B cell (primary cell): ENCODE results near the gene CRISPLD2. TPM values are rescaled to one million over a fixed set of nuclear protein-coding genes. Genes with fewer than 3 reads are reported as not detected.

Source experiments
- ATAC-seq: fragments of 200-7000 bp; cut with Tn5 transposase; one replicate; pipeline ENCODE4 v1.10.0; 2021; ENCODE audit warnings: low read depth, mild to moderate bottlenecking, moderate number of reproducible peaks, moderate library complexity
- CTCF ChIA-PET: fragments of 350-600 bp; sonication (Branson Sonifier 250); formaldehyde crosslinking; loops from one replicate; lab custom pipeline; 2021; ENCODE audit warnings: antibody characterized with exemption, inconsistent platforms; lab: Charles Lee
- POLR2A ChIA-PET: fragments of 350-600 bp; sonication (Branson Sonifier 250); formaldehyde crosslinking; loops from one replicate; lab custom pipeline; 2021; ENCODE audit warnings: antibody characterized with exemption; lab: Charles Lee
- DNase-seq: peaks from one replicate; pipeline ENCODE4 v3.0.0; 2013
- H2AFZ ChIP-seq: 2 replicates; pipeline ENCODE4 v1.6.1; 2012; ENCODE audit warnings: mild to moderate bottlenecking, low read depth, low read length; ENCODE audit not compliant: insufficient read depth, poor library complexity, severe bottlenecking
- H3K27ac ChIP-seq, 2 donors: 1 replicate in 1 of 2; 2 replicates in 1 of 2; pipeline ENCODE4 v1.5.1; 2012 to 2013; ENCODE audit warnings: low read length in 2 of 2, mild to moderate bottlenecking in 2 of 2, moderate library complexity in 1 of 2
- H3K27me3 ChIP-seq, 4 experiments: fragments of 200-600 bp in 1 of 4; sonication (generic) in 1 of 4; replicated peaks in 1 of 4; 1 replicate in 2 of 4; 2 replicates in 2 of 4; pipeline versions ENCODE4 v1.6.1 to v1.7.0; 2013 to 2016; ENCODE audit warnings: low read length in 3 of 4, mild to moderate bottlenecking in 2 of 4, mixed read lengths in 1 of 4, moderate library complexity in 1 of 4; ENCODE audit not compliant: insufficient read depth in 4 of 4, control insufficient read depth in 3 of 4; ENCODE audit errors: control extremely low read depth in 1 of 4
- H3K36me3 ChIP-seq, 2 experiments: replicated peaks in 1 of 2; 1 replicate in 1 of 2; 2 replicates in 1 of 2; pipeline versions ENCODE4 v1.6.1 to v1.7.1; 2013; ENCODE audit warnings: low read length in 1 of 2; ENCODE audit not compliant: insufficient read depth in 2 of 2, control insufficient read depth in 1 of 2; ENCODE audit errors: control extremely low read depth in 1 of 2, extremely low read depth in 1 of 2
- H3K4me1 ChIP-seq, 2 donors: fragments of 200-600 bp in 1 of 2; sonication (generic) in 1 of 2; 1 replicate in 1 of 2; 2 replicates in 1 of 2; pipeline versions ENCODE4 v1.5.1 to v1.6.1; 2013 to 2017; ENCODE audit warnings: low read length in 2 of 2; ENCODE audit not compliant: control insufficient read depth in 2 of 2, insufficient read depth in 2 of 2
- H3K4me2 ChIP-seq: replicated peaks from 2 replicates; pipeline ENCODE3; 2012; ENCODE audit warnings: mild to moderate bottlenecking, low read depth, low read length; ENCODE audit not compliant: poor library complexity, severe bottlenecking
- H3K4me3 ChIP-seq, 5 experiments: fragments of 200-600 bp in 1 of 5; sonication (generic) in 1 of 5; 1 replicate in 3 of 5; 2 replicates in 2 of 5; pipeline versions ENCODE4 v1.5.1 to v1.7.0; 2011 to 2016; ENCODE audit warnings: low read length in 4 of 5, mild to moderate bottlenecking in 4 of 5, low read depth in 2 of 5, control low read depth in 1 of 5, moderate library complexity in 1 of 5; ENCODE audit not compliant: insufficient read depth in 1 of 5; ENCODE audit errors: control extremely low read depth in 1 of 5, extremely low read depth in 1 of 5
- H3K79me2 ChIP-seq: fragments of 200-600 bp; sonication (generic); one replicate; pipeline ENCODE4 v1.6.0; 2016; ENCODE audit warnings: low read length; ENCODE audit not compliant: control insufficient read depth, insufficient read depth
- H3K9ac ChIP-seq: fragments of 200-600 bp; sonication (generic); 2 replicates; pipeline ENCODE4 v1.6.1; 2017; ENCODE audit warnings: mild to moderate bottlenecking, low read length, moderate library complexity
- H3K9me3 ChIP-seq, 3 donors: one replicate each; pipeline versions ENCODE4 v1.6.1 to v1.7.1; 2013; ENCODE audit warnings: low read length in 2 of 3; ENCODE audit not compliant: control insufficient read depth in 2 of 3, insufficient read depth in 1 of 3; ENCODE audit errors: control extremely low read depth in 1 of 3
- H4K20me1 ChIP-seq: 2 replicates; pipeline ENCODE4 v1.6.0; 2012; ENCODE audit warnings: mild to moderate bottlenecking, low read length; ENCODE audit not compliant: insufficient read depth, control insufficient read depth, poor library complexity, severe bottlenecking
- H3K27ac Mint-ChIP-seq: one replicate; pipeline ENCODE4 v1.8.0; 2021; ENCODE audit warnings: mixed read lengths
- H3K27me3 Mint-ChIP-seq: one replicate; pipeline ENCODE4 v1.8.0; 2021; ENCODE audit warnings: mixed read lengths
- H3K4me1 Mint-ChIP-seq: one replicate; pipeline ENCODE4 v1.8.0; 2021; ENCODE audit warnings: mixed read lengths
- H3K4me3 Mint-ChIP-seq: one replicate; pipeline ENCODE4 v1.8.0; 2021; ENCODE audit warnings: mixed read lengths
- H3K9me3 Mint-ChIP-seq: one replicate; pipeline ENCODE4 v1.8.0; 2022; ENCODE audit warnings: mixed read lengths; ENCODE audit not compliant: insufficient read depth
- EZH2 ChIP-seq: IDR thresholded peaks from 2 replicates; pipeline ENCODE4 v1.6.1; 2012; ENCODE audit warnings: borderline replicate concordance, low read depth, mild to moderate bottlenecking, moderate library complexity, low read length; ENCODE audit not compliant: insufficient read depth, poor library complexity, severe bottlenecking
- WGBS: methylation state at CpG from one replicate; pipeline ENCODE4 v1.1.5; 2013; ENCODE audit warnings: missing lambda C conversion rate; ENCODE audit not compliant: insufficient coverage; 5-methylcytosine and 5-hydroxymethylcytosine counted together
- intact Hi-C: fragments of 100-400 bp; cut with micrococcal nuclease; formaldehyde crosslinking; loops from one replicate; pipeline ENCODE4 v1.10.0; 2022
- polyA plus RNA-seq: library from polyadenylated mRNA; depleted of rRNA; stranded (reverse); fragments of >200 nt; gene quantifications from 2 replicates; pipeline ENCODE4 v1.2.3, GENCODE V29; 2012
- total RNA-seq, 2 donors: library from RNA; stranded (reverse); fragments of 120-200 nt in 1 of 2; gene quantifications; 1 replicate in 1 of 2; 2 replicates in 1 of 2; pipeline versions ENCODE4 v1.2.3 to v1.2.4, GENCODE V29; 2013 to 2022
- TF ChIP-seq, protein P1 (sequence below): fragments of 200-600 bp; IDR thresholded peaks from one replicate; pipeline ENCODE4 v1.8.0; 2022; ENCODE audit warnings: antibody characterized with exemption, mild to moderate bottlenecking

CRISPLD2 gene
- total and polyA plus RNA-seq, 2 donors (not counting 1 experiment from before 2014, with no cell fraction given), result 0.25 to 0.37 TPM

- Histone ChIP-seq H3K27ac (no peak overlapping the region), H3K4me3 (no peak overlapping the region), H3K4me1 (peaks cover 7 to 11% of the 10 kb centered on the region in 2 donors), H3K9ac (no peak overlapping the region), H3K36me3 (no peaks in the 10 kb centered on the region), H3K9me3 (peaks cover 0 to 11% (median 0%) of the 10 kb centered on the region in 3 donors), H4K20me1 (no peaks in the 10 kb centered on the region), H3K27me3 (peaks cover 0 to 18% (median 8%) of the 10 kb centered on the region in 4 experiments), H3K79me2 (no peaks in the 10 kb centered on the region), H3K4me2 (no peak overlapping the region), H2AFZ (no peak overlapping the region)
- ChIA-PET POLR2A (no interaction called here), CTCF (no interaction called here)
- 64% methylated on average over 5 of the region's 7 CpGs for WGBS
- no peak for TF ChIP-seq EZH2
- Mint-ChIP-seq H3K4me3 (no peak overlapping the region), H3K27me3 (peaks cover 32% of the 10 kb centered on the region), H3K27ac (no peak overlapping the region), H3K9me3 (no peaks in the 10 kb centered on the region), H3K4me1 (peaks cover 6% of the 10 kb centered on the region)
- ATAC-seq (no peak), DNase-seq (no peak)
- intact Hi-C loops, result no loop called here
Measured at GRCh38 chr16:84815462-84815861, 4.3 kb upstream of the CRISPLD2 start.

DNA sequence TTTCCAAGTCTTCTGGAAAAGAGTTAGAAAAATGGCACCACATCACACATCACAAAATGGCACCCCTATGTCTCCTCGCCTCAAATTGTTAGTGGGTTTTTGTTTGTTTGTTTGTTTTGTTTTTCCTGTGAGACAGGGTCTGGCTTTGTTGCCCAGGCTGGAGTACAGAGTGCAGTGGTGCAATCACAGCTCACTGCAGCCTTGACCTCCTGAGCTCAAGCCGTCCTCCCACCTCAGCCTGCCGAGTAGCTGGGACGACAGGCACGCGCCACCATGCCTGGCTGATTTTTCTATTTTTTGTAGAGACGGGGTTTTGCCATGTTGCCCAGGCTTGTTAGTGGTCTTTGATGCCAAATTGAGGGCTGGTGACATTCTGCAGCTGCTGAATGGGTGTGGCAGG is 3.8 kb upstream of the CRISPLD2 start:
- Histone ChIP-seq H3K9me3 (peaks cover 0 to 11% (median 0%) of the 10 kb centered on the region in 3 donors), H3K9ac (no peak overlapping the region), H3K4me3 (no peak overlapping the region), H3K79me2 (no peaks in the 10 kb centered on the region), H3K27ac (no peak overlapping the region), H2AFZ (no peak overlapping the region), H3K4me2 (no peak overlapping the region), H3K36me3 (no peaks in the 10 kb centered on the region), H3K27me3 (peaks cover 0 to 23% (median 11%) of the 10 kb centered on the region in 4 experiments), H3K4me1 (peaks cover 11 to 13% of the 10 kb centered on the region in 2 donors), H4K20me1 (no peaks in the 10 kb centered on the region)
- Mint-ChIP-seq H3K27me3 (peaks cover 32% of the 10 kb centered on the region), H3K27ac (no peak overlapping the region), H3K9me3 (no peaks in the 10 kb centered on the region), H3K4me1 (peaks cover 8% of the 10 kb centered on the region), H3K4me3 (no peak overlapping the region)
- POLR2A ChIA-PET, result no interaction called here
- no peak for TF ChIP-seq EZH2
- TF ChIP-seq, protein P1, sequence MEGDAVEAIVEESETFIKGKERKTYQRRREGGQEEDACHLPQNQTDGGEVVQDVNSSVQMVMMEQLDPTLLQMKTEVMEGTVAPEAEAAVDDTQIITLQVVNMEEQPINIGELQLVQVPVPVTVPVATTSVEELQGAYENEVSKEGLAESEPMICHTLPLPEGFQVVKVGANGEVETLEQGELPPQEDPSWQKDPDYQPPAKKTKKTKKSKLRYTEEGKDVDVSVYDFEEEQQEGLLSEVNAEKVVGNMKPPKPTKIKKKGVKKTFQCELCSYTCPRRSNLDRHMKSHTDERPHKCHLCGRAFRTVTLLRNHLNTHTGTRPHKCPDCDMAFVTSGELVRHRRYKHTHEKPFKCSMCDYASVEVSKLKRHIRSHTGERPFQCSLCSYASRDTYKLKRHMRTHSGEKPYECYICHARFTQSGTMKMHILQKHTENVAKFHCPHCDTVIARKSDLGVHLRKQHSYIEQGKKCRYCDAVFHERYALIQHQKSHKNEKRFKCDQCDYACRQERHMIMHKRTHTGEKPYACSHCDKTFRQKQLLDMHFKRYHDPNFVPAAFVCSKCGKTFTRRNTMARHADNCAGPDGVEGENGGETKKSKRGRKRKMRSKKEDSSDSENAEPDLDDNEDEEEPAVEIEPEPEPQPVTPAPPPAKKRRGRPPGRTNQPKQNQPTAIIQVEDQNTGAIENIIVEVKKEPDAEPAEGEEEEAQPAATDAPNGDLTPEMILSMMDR, result no peak
- WGBS, result 88% methylated on average over 6 of the region's 7 CpGs
- ATAC-seq (no peak), DNase-seq (no peak)
- CTCF ChIA-PET, result no interaction called here
- intact Hi-C loops, result no loop called here
